Measurements from ENCODE around the gene NEURL1.

NEURL1 gene

GRCh38 chr10:103510791-103511752, 17.6 kb downstream of the NEURL1 start:
- no peak for TF ChIP-seq CTCF (IDR thresholded peaks at IDR 0.05)
- H3K4me3 ChIP-seq, result no peak overlapping the region
- DNase-seq (ENCODE audit: low spot score), result no peak
- H3K27ac ChIP-seq, result no peak overlapping the region

GRCh38 chr10:103512166-103512565, 18.7 kb downstream of the NEURL1 start:
- DNase-seq (ENCODE audit: low spot score), result no peak
- no peak for TF ChIP-seq CTCF (IDR thresholded peaks at IDR 0.05)
- Histone ChIP-seq H3K4me3 (no peak overlapping the region), H3K27ac (no peak overlapping the region)

- Histone ChIP-seq H3K4me3 (no peak overlapping the region), H3K27ac (no peak overlapping the region)
- DNase-seq (ENCODE audit: low spot score), result no peak
- no peak for TF ChIP-seq CTCF (IDR thresholded peaks at IDR 0.05)
Observed at GRCh38 chr10:103512591-103513379, 19.3 kb downstream of the NEURL1 start.

GRCh38 chr10:103513380-103514060, 20.0 kb downstream of the NEURL1 start:
- no peak for DNase-seq (ENCODE audit: low spot score)
- TF ChIP-seq CTCF (IDR thresholded peaks at IDR 0.05), result no peak

GRCh38 chr10:103514244-103514643, 20.7 kb downstream of the NEURL1 start:
- Histone ChIP-seq H3K4me3 (no peak overlapping the region), H3K27ac (no peak overlapping the region)
- TF ChIP-seq CTCF (IDR thresholded peaks at IDR 0.05), result no peak
- DNase-seq (ENCODE audit: low spot score), result peak; percentile 43

More at GRCh38 chr10:103513380-103514060, 20.0 kb downstream of the NEURL1 start:
- Histone ChIP-seq H3K27ac (no peak overlapping the region), H3K4me3 (no peak overlapping the region)

GRCh38 chr10:103517234-103518085, 24.0 kb downstream of the NEURL1 start:
- no peak for TF ChIP-seq CTCF (IDR thresholded peaks at IDR 0.05)
- H3K27ac ChIP-seq, result no peak overlapping the region
- H3K4me3 ChIP-seq, result no peak overlapping the region
- DNase-seq (ENCODE audit: low spot score), result no peak

Measured in coronary artery (tissue), 2 donors.